ENCODE measurements around the gene KRT20.

KRT20 gene

GRCh38 chr17:40832840-40833239, 52.2 kb downstream of the KRT20 start:
- no peak for TF ChIP-seq CTCF (conservative IDR thresholded peaks at IDR 0.05; ENCODE audit: low read depth, low read length)
- H3K79me2 ChIP-seq (ENCODE audit: insufficient read depth, low read depth), result no peaks in the 10 kb centered on the region
- H2AFZ ChIP-seq (ENCODE audit: low read depth), result no peak overlapping the region
- no peak overlapping the region for H3K27ac ChIP-seq
- no peak overlapping the region for H3K9ac ChIP-seq
- H3K36me3 ChIP-seq (ENCODE audit: insufficient read depth), result no peaks in the 10 kb centered on the region
- H3K4me2 ChIP-seq, result no peak overlapping the region
- no peak overlapping the region for H3K4me3 ChIP-seq (IDR thresholded peaks at IDR 0.05; ENCODE audit: insufficient read depth, low read depth, low read length)
- H3K4me1 ChIP-seq (ENCODE audit: low read depth, poor library complexity, severe bottlenecking), result no peaks in the 10 kb centered on the region
- no peaks in the 10 kb centered on the region for H3K27me3 ChIP-seq (ENCODE audit: insufficient read depth, low read depth)
- no peaks in the 10 kb centered on the region for H4K20me1 ChIP-seq (ENCODE audit: insufficient read depth)

GRCh38 chr17:40830085-40830776, 54.8 kb downstream of the KRT20 start:
- no peak overlapping the region for H3K9ac ChIP-seq
- no peak overlapping the region for H3K4me2 ChIP-seq
- no peaks in the 10 kb centered on the region for H3K79me2 ChIP-seq (ENCODE audit: insufficient read depth, low read depth)

GRCh38 chr17:40828454-40829044, 56.5 kb downstream of the KRT20 start:
- Histone ChIP-seq H3K4me3 (IDR thresholded peaks at IDR 0.05; ENCODE audit: insufficient read depth, low read depth, low read length) (no peak overlapping the region), H4K20me1 (ENCODE audit: insufficient read depth) (no peaks in the 10 kb centered on the region), H3K79me2 (ENCODE audit: insufficient read depth, low read depth) (no peaks in the 10 kb centered on the region), H3K27ac (no peak overlapping the region), H3K4me1 (ENCODE audit: low read depth, poor library complexity, severe bottlenecking) (peaks cover 6% of the 10 kb centered on the region), H3K9ac (no peak overlapping the region), H3K36me3 (ENCODE audit: insufficient read depth) (no peaks in the 10 kb centered on the region), H2AFZ (ENCODE audit: low read depth) (no peak overlapping the region), H3K4me2 (no peak overlapping the region), H3K27me3 (ENCODE audit: insufficient read depth, low read depth) (no peaks in the 10 kb centered on the region)
- no peak for TF ChIP-seq CTCF (conservative IDR thresholded peaks at IDR 0.05; ENCODE audit: low read depth, low read length)

More at GRCh38 chr17:40830085-40830776, 54.8 kb downstream of the KRT20 start:
- Histone ChIP-seq H3K27me3 (ENCODE audit: insufficient read depth, low read depth) (no peaks in the 10 kb centered on the region), H3K27ac (no peak overlapping the region), H3K4me1 (ENCODE audit: low read depth, poor library complexity, severe bottlenecking) (no peaks in the 10 kb centered on the region), H4K20me1 (ENCODE audit: insufficient read depth) (no peaks in the 10 kb centered on the region), H3K36me3 (ENCODE audit: insufficient read depth) (no peaks in the 10 kb centered on the region), H2AFZ (ENCODE audit: low read depth) (no peak overlapping the region), H3K4me3 (IDR thresholded peaks at IDR 0.05; ENCODE audit: insufficient read depth, low read depth, low read length) (no peak overlapping the region)
- TF ChIP-seq CTCF (conservative IDR thresholded peaks at IDR 0.05; ENCODE audit: low read depth, low read length), result no peak

GRCh38 chr17:40827746-40828453, 57.1 kb downstream of the KRT20 start:
- Histone ChIP-seq H4K20me1 (ENCODE audit: insufficient read depth) (no peaks in the 10 kb centered on the region), H3K4me2 (no peak overlapping the region), H3K9ac (no peak overlapping the region), H2AFZ (ENCODE audit: low read depth) (no peak overlapping the region), H3K4me3 (IDR thresholded peaks at IDR 0.05; ENCODE audit: insufficient read depth, low read depth, low read length) (no peak overlapping the region), H3K27ac (no peak overlapping the region), H3K4me1 (ENCODE audit: low read depth, poor library complexity, severe bottlenecking) (peaks cover 6% of the 10 kb centered on the region), H3K36me3 (ENCODE audit: insufficient read depth) (no peaks in the 10 kb centered on the region), H3K79me2 (ENCODE audit: insufficient read depth, low read depth) (no peaks in the 10 kb centered on the region), H3K27me3 (ENCODE audit: insufficient read depth, low read depth) (no peaks in the 10 kb centered on the region)
- TF ChIP-seq CTCF (conservative IDR thresholded peaks at IDR 0.05; ENCODE audit: low read depth, low read length), result no peak

Data from KMS-11 (cell line).